Myocyte (in vitro differentiated cells): ENCODE data around the gene TMEM271. TPM values are rescaled to one million over a fixed set of nuclear protein-coding genes. Genes with fewer than 3 reads are reported as not detected.

Source experiments
- total RNA-seq: library from RNA; depleted of rRNA; stranded (reverse); fragments of >200 nt; gene quantifications from 2 replicates; pipeline ENCODE4 v1.2.3, GENCODE V29; 2014

The TMEM271 gene
- total RNA-seq, 1 donor from 2014 or later: not detected

Other genes starting within 250 kb of the TMEM271 start
- gene ZNF141, start 238.5 kb downstream of the TMEM271 start, total RNA-seq: 8.1 and 8.5 TPM in 2 replicates
- 25.2 and 25.9 TPM in 2 replicates for gene ZNF721, start 77.1 kb downstream of the TMEM271 start, total RNA-seq
- gene PIGG, start 77.1 kb downstream of the TMEM271 start, total RNA-seq: 23.5 and 27.2 TPM in 2 replicates
- 0.27 and 2.1 TPM in 2 replicates for gene PDE6B, start 49.3 kb upstream of the TMEM271 start, total RNA-seq
- 69.9 and 197 TPM in 2 replicates for gene ATP5ME, start 98.0 kb upstream of the TMEM271 start, total RNA-seq
- 510 and 575 TPM in 2 replicates for gene MYL5, start 98.2 kb upstream of the TMEM271 start, total RNA-seq
- gene SLC49A3, start 112.9 kb upstream of the TMEM271 start, total RNA-seq: 0.10 TPM in 1 of 2 replicates, not detected in the other
- 79.0 and 93.6 TPM in 2 replicates for gene PCGF3, start 129.5 kb upstream of the TMEM271 start, total RNA-seq
- 0.57 and 1.2 TPM in 2 replicates for gene CPLX1, start 249.8 kb upstream of the TMEM271 start, total RNA-seq